NCI-H460 (cell line): ENCODE data around the gene LPO. TPM values are rescaled to one million over a fixed set of nuclear protein-coding genes. Genes with fewer than 3 reads are reported as not detected.

Source experiments
- DNase-seq: peaks from one replicate; pipeline ENCODE4 v3.0.0-alpha.2; 2016; ENCODE audit warnings: low read depth; ENCODE audit errors: extremely low read depth
- total RNA-seq: library from RNA; depleted of rRNA; stranded (reverse); fragments of >200 nt; shearing (Covaris generic); gene quantifications from 2 replicates; pipeline ENCODE4 v1.2.3, GENCODE V29; 2014

The LPO gene
- total RNA-seq, 1 experiment from 2014 or later: 0.07 TPM

- DNase-seq: no peak
These were observed 14.7 kb downstream of the LPO start for GRCh38 chr17:58253082-58253481.

GRCh38 chr17:58254803-58255202 is 16.4 kb downstream of the LPO start:
- DNase-seq: no peak

GRCh38 chr17:58262149-58262548 is 23.8 kb downstream of the LPO start:
- DNase-seq: no peak

- DNase-seq: no peak
These were observed 25.4 kb downstream of the LPO start for GRCh38 chr17:58263773-58264172.

- DNase-seq: no peak
These were observed 26.2 kb downstream of the LPO start for GRCh38 chr17:58264407-58265103.

GRCh38 chr17:58265271-58265670 is 26.9 kb downstream of the LPO start:
- DNase-seq: no peak

- no peak for DNase-seq
These were observed 27.8 kb downstream of the LPO start for GRCh38 chr17:58265902-58266875.

- DNase-seq: no peak
These were observed 29.3 kb downstream of the LPO start for GRCh38 chr17:58267347-58268324.

- no peak for DNase-seq
These were observed 29.9 kb downstream of the LPO start for GRCh38 chr17:58268326-58268725.

GRCh38 chr17:58268774-58269556 is 30.6 kb downstream of the LPO start:
- no peak for DNase-seq

- no peak for DNase-seq
These were observed 31.3 kb downstream of the LPO start for GRCh38 chr17:58269557-58270291.

GRCh38 chr17:58270476-58271215 is 32.3 kb downstream of the LPO start:
- no peak for DNase-seq

GRCh38 chr17:58271216-58271931 is 33.0 kb downstream of the LPO start:
- no peak for DNase-seq

- DNase-seq: no peak
These were observed 34.2 kb downstream of the LPO start for GRCh38 chr17:58272367-58273280.

- no peak for DNase-seq
These were observed 35.2 kb downstream of the LPO start for GRCh38 chr17:58273453-58274104.

GRCh38 chr17:58275417-58275816 is 37.0 kb downstream of the LPO start:
- no peak for DNase-seq
